ENCODE data around the gene APLF.
"Not testable (repeated sequence)": the region's sequence is repeated elsewhere in the genome, so short reads cannot be mapped to it uniquely, and the experiment has no call there.

Gene APLF

DNA sequence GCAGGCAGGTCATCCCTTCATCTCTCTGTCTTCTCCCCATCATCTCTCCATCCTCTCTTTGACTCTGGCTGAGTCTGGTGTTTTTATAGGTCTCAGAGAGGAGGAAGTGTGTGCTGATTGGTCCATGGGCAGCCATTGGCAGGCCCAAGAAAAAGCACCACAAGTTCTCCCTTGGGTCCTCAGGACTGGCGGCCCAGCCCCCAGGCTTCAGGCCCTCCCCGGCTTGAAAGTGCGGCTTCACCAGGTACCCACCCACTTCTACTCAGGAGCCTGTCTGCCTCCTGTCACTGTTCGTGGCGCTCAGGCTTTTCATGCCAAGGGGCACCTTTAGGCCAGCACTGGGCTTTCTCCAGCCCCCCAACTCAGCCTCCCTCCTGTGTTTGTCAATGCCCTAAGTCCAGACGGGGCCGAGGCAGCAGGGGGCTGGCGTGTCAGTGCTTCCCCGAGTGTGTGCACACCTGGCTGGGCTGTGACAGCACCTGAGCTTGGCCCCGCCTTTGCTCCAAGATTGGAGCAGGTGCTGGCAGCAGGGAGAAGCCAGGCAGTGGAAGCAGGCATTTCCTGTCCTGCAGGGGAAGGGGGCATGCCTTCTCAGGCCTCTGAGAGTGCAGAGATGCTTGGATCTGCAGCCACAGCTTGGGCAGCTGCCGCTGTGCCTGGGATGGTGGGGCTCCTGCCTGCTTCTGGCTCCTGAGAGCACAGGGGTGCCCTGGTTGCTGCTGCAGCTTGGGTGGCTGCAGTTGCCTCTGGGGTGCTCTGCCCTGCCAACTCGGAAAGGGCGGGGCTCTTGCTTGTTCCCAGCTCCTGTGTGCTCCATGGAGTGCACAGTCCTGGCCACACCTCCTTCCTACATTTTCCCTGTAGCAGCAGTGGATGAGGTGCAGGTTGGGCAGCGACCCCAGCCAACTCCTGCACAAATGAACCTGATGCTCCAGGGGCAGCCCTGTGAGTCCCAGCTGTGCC lies 34.4 kb upstream of the APLF start:
- intact Hi-C loops (cut with micrococcal nuclease) = no loop called here
- no peak overlapping the region for H3K4me3 Mint-ChIP-seq
- no peak overlapping the region for H3K27ac Mint-ChIP-seq
- H3K27me3 Mint-ChIP-seq = no peaks in the 10 kb centered on the region
- H3K4me1 Mint-ChIP-seq (ENCODE audit: low read depth) = peaks cover 27% of the 10 kb centered on the region
- peaks cover 9% of the 10 kb centered on the region for H3K9me3 Mint-ChIP-seq
- no peaks in the 10 kb centered on the region for H3K36me3 Mint-ChIP-seq (ENCODE audit: low read depth)

- peaks cover 37% of the 10 kb centered on the region for H3K4me1 Mint-ChIP-seq (ENCODE audit: low read depth)
- H3K4me3 Mint-ChIP-seq = no peak overlapping the region
- peak overlapping the region; percentile 7 for H3K27ac Mint-ChIP-seq
These were observed 32.4 kb upstream of the APLF start for GRCh38 chr2:68434981-68435380.

DNA sequence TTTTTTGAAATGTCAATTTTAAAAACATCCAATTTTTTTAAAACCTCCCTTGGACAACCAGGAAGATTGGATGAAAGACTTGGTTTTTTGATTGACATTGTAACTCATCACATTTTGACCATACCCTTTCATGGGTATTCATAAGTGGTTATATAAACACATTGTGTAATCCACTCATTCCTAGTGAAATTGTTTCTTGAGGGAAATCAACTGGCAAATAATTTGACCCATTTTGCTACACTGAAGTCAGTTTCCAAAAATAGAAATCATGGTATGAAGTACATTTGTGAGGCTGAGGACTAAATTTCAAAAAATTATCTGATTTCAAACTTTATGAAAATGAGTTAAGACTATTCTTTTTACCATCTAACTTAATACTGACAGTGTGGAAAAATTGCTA lies 31.8 kb upstream of the APLF start:
- peaks cover 9% of the 10 kb centered on the region for H3K9me3 Mint-ChIP-seq
- peaks cover 44% of the 10 kb centered on the region for H3K4me1 Mint-ChIP-seq (ENCODE audit: low read depth)
- H3K27me3 Mint-ChIP-seq = no peaks in the 10 kb centered on the region
- no peak overlapping the region for H3K27ac Mint-ChIP-seq
- H3K4me3 Mint-ChIP-seq = no peak overlapping the region
- intact Hi-C loops (cut with micrococcal nuclease) = no loop called here
- H3K36me3 Mint-ChIP-seq (ENCODE audit: low read depth) = no peaks in the 10 kb centered on the region

More at GRCh38 chr2:68434981-68435380, 32.4 kb upstream of the APLF start:
- H3K27me3 Mint-ChIP-seq = no peaks in the 10 kb centered on the region
- no peaks in the 10 kb centered on the region for H3K36me3 Mint-ChIP-seq (ENCODE audit: low read depth)
- peaks cover 9% of the 10 kb centered on the region for H3K9me3 Mint-ChIP-seq
- intact Hi-C loops (cut with micrococcal nuclease) = no loop called here

DNA sequence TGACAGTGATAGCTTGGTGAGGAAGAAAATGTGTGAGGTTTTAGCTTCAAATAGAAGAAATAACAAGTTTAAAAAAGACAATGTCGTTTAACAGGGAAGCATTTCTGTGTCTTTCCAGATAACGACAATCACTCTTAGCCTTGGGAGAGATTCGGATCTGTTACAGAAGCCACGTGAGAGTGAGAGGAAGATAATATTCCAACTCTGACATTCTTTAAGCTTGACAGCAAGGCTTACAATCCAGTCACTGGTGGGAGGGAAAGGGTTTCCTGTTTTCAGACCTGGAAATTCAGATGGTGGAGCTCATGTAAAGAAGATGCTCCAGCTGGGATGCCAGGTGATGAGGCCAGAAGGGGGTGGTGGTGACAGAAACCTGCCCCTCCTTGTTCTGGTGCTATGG lies 31.1 kb upstream of the APLF start:
- Mint-ChIP-seq H3K36me3 (ENCODE audit: low read depth) (no peaks in the 10 kb centered on the region), H3K4me3 (no peak overlapping the region), H3K9me3 (peaks cover 9% of the 10 kb centered on the region), H3K27ac (peak overlapping the region; percentile 2), H3K4me1 (ENCODE audit: low read depth) (peaks cover 50% of the 10 kb centered on the region), H3K27me3 (no peaks in the 10 kb centered on the region)
- intact Hi-C loops (cut with micrococcal nuclease) = no loop called here

DNA sequence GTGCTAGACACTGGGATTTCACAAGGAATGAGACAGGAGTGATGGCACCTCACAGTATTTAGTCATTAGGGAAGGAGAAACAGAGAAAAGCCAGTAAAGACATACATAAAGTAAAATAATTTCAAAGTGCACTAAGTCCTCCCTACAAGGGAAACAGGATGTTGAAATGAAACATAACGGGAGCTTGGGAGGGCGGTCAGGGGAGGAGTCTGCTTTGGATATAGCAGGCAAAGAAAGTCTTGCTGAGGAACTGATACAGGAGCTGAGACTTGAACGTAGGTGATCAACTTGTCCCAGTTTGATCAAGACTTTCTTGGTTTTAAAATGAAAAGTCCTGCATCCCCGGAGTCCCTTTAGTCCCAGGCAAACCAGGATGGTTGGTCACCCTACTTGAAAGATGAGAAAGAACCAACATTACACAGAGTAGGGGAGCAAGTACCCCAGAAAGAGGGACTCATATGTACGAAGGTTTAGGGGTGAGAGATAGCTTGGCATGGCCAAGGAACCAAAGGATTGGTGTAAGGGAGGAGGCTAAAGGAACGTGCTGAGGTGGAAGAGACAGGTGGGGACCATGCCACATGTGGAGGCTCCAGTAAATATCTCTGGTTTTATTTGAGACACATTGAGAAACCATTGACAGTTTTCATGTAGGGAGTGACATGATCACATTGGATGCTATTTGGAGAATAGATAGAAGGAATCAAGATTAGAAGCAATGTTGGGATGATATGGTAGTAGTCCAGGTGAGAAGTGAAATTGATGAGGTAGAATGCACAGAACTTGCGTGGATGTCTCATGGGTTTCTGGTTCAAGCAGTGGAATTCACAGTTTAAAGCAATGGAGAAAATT lies 28.7 kb upstream of the APLF start:
- H3K36me3 Mint-ChIP-seq (ENCODE audit: low read depth) = no peaks in the 10 kb centered on the region
- no peaks in the 10 kb centered on the region for H3K27me3 Mint-ChIP-seq
- peak overlapping the region; percentile 89 for H3K27ac Mint-ChIP-seq
- intact Hi-C loops (cut with micrococcal nuclease) = no loop called here
- H3K4me1 Mint-ChIP-seq (ENCODE audit: low read depth) = peaks cover 54% of the 10 kb centered on the region
- peaks cover 9% of the 10 kb centered on the region for H3K9me3 Mint-ChIP-seq
- peak overlapping the region; percentile 65 for H3K4me3 Mint-ChIP-seq

DNA sequence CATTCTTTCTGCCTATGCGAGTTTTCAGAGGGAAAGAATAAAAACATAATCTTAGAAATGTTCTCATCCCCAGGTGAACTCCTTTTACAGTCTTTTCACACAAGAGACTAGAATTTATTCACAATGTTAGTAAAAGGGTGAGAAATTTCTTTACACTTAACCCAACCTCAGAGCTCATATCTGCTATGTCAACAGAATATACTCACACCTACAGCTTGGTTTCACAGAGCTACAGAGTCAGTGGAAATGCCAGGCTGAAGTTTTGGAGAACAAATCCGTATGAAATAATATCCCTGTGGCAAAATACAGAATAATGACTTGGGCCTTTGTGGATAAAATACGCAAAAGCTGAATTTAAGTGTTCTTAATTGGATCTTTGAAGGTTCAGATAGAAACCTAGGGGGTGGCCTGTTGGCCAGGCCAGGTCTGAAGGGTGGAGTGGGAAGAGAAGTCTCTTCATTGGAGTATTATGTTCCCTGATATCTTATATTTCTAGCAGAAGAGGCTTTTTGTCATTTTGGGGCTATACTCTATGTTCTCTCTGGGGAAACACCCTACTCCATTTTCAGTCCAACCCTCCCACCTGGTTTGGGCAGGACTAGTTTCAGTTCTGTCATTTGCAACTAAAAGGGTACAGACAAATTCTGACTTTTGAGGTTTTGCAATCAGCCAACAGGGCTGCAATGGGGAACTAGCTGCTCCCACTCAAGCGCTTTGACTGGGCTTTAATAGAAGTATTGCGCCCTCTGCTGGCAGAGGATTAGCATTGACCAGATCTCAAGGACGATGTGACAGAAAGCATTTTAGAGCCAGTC lies 26.0 kb upstream of the APLF start:
- H3K4me3 Mint-ChIP-seq = peak overlapping the region; percentile 17
- no peaks in the 10 kb centered on the region for H3K36me3 Mint-ChIP-seq (ENCODE audit: low read depth)
- H3K9me3 Mint-ChIP-seq = no peaks in the 10 kb centered on the region
- intact Hi-C loops (cut with micrococcal nuclease) = loop anchor here (1.0 to 10.0 kb wide), 5 partner anchors 15 to 319 kb away; no protein-coding TSS in a partner anchor
- H3K27ac Mint-ChIP-seq = peak overlapping the region; percentile 83
- H3K27me3 Mint-ChIP-seq = no peaks in the 10 kb centered on the region
- H3K4me1 Mint-ChIP-seq (ENCODE audit: low read depth) = peaks cover 45% of the 10 kb centered on the region

DNA sequence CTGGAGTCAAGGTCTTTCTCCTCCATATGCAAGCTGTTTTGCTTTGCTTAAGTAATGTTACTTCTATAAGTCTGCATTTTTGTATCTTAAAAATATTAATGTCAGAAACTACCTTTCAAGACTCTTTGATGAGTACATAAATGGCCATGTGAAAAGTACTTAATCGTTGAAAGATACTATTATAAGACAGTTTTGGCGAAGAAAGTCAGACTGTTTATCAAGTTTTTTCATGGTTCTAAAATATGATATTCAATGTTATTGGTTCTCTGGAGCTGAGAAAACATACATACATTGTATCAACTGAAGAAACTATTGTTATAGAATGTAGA lies 25.4 kb upstream of the APLF start:
- intact Hi-C loops (cut with micrococcal nuclease) = loop anchor here (1.0 to 10.0 kb wide), 5 partner anchors 15 to 320 kb away; no protein-coding TSS in a partner anchor
- no peaks in the 10 kb centered on the region for H3K36me3 Mint-ChIP-seq (ENCODE audit: low read depth)
- peaks cover 2% of the 10 kb centered on the region for H3K9me3 Mint-ChIP-seq
- no peaks in the 10 kb centered on the region for H3K27me3 Mint-ChIP-seq
- no peak overlapping the region for H3K4me3 Mint-ChIP-seq
- peaks cover 39% of the 10 kb centered on the region for H3K4me1 Mint-ChIP-seq (ENCODE audit: low read depth)
- H3K27ac Mint-ChIP-seq = no peak overlapping the region

DNA sequence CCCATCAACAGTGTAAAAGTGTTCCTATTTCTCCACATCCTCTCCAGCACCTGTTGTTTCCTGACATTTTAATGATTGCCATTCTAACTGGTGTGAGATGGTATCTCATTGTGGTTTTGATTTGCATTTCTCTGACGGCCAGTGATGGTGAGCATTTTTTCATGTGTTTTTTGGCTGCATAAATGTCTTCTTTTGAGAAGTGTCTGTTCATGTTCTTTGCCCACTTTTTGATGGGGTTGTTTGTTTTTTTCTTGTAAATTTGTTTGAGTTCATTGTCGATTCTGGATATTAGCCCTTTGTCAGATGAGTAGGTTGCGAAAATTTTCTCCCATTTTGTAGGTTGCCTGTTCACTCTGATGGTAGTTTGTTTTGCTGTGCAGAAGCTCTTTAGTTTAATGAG lies 21.0 kb upstream of the APLF start:
- H3K27ac Mint-ChIP-seq; H3K4me3 Mint-ChIP-seq; H3K27me3 Mint-ChIP-seq; H3K4me1 Mint-ChIP-seq (ENCODE audit: low read depth); H3K36me3 Mint-ChIP-seq (ENCODE audit: low read depth): not testable (repeated sequence)
- H3K9me3 Mint-ChIP-seq = peaks cover 26% of the 10 kb centered on the region
- intact Hi-C loops (cut with micrococcal nuclease) = loop anchor here (10.0 kb wide), 1 partner anchor 162 kb away; no protein-coding TSS in a partner anchor

GRCh38 chr2:68447118-68447517 lies 20.3 kb upstream of the APLF start:
- Mint-ChIP-seq H3K36me3 (ENCODE audit: low read depth) (no peaks in the 10 kb centered on the region), H3K4me1 (ENCODE audit: low read depth) (no peaks in the 10 kb centered on the region)
- intact Hi-C loops (cut with micrococcal nuclease) = loop anchor here (10.0 kb wide), 1 partner anchor 162 kb away; no protein-coding TSS in a partner anchor

GRCh38 chr2:68448671-68449653 lies 18.4 kb upstream of the APLF start:
- Mint-ChIP-seq H3K4me1 (ENCODE audit: low read depth) (no peaks in the 10 kb centered on the region), H3K4me3 (no peak overlapping the region), H3K36me3 (ENCODE audit: low read depth) (no peaks in the 10 kb centered on the region), H3K9me3 (peaks cover 26% of the 10 kb centered on the region), H3K27me3 (no peaks in the 10 kb centered on the region), H3K27ac (no peak overlapping the region)
- intact Hi-C loops (cut with micrococcal nuclease) = loop anchor here (10.0 kb wide), 1 partner anchor 164 kb away; no protein-coding TSS in a partner anchor

More at GRCh38 chr2:68447118-68447517, 20.3 kb upstream of the APLF start:
- no peak overlapping the region for H3K4me3 Mint-ChIP-seq
- peaks cover 26% of the 10 kb centered on the region for H3K9me3 Mint-ChIP-seq
- H3K27ac Mint-ChIP-seq = no peak overlapping the region
- H3K27me3 Mint-ChIP-seq = no peaks in the 10 kb centered on the region

- Mint-ChIP-seq H3K27ac (no peak overlapping the region), H3K27me3 (no peaks in the 10 kb centered on the region)
- intact Hi-C loops (cut with micrococcal nuclease) = no loop called here
These were observed 15.1 kb upstream of the APLF start for GRCh38 chr2:68452158-68452900.

GRCh38 chr2:68453761-68454360 lies 13.5 kb upstream of the APLF start:
- no peaks in the 10 kb centered on the region for H3K27me3 Mint-ChIP-seq
- no peaks in the 10 kb centered on the region for H3K36me3 Mint-ChIP-seq (ENCODE audit: low read depth)
- H3K4me3 Mint-ChIP-seq = no peak overlapping the region
- H3K4me1 Mint-ChIP-seq (ENCODE audit: low read depth) = no peaks in the 10 kb centered on the region
- H3K9me3 Mint-ChIP-seq = peaks cover 5% of the 10 kb centered on the region
- H3K27ac Mint-ChIP-seq = peak overlapping the region; percentile 51
- intact Hi-C loops (cut with micrococcal nuclease) = no loop called here

More at GRCh38 chr2:68452158-68452900, 15.1 kb upstream of the APLF start:
- no peak overlapping the region for H3K4me3 Mint-ChIP-seq
- no peaks in the 10 kb centered on the region for H3K36me3 Mint-ChIP-seq (ENCODE audit: low read depth)
- H3K4me1 Mint-ChIP-seq (ENCODE audit: low read depth) = no peaks in the 10 kb centered on the region
- H3K9me3 Mint-ChIP-seq = peaks cover 20% of the 10 kb centered on the region
